SK-N-SH (cell line): Measurements from ENCODE around the gene CACNA1E. TPM values are rescaled to one million over a fixed set of nuclear protein-coding genes. Genes with fewer than 3 reads are reported as not detected.
"Not testable (repeated sequence)": the region's sequence is repeated elsewhere in the genome, so short reads cannot be mapped to it uniquely, and the experiment has no call there.

ENCODE experiments used
- CTCF ChIA-PET: fragments of 300-600, 350-600 bp; formaldehyde crosslinking; extraction: SDS; loops from one replicate; lab custom pipeline; 2021; lab: Yijun Ruan, JAX
- POLR2A ChIA-PET: fragments of 350-600 bp; sonication (Branson Sonifier 250); formaldehyde crosslinking; extraction: SDS; loops from one replicate; lab custom pipeline; 2020; ENCODE audit warnings: antibody characterized with exemption, inconsistent platforms; lab: Yijun Ruan, JAX
- DNase-seq: peaks from one replicate; pipeline ENCODE4 v3.0.0; 2012
- H2AFZ ChIP-seq: fragments of 200-600 bp; sonication (generic); 2 replicates; pipeline ENCODE4 v1.8.1; 2016; ENCODE audit warnings: antibody characterized with exemption, mild to moderate bottlenecking, low read depth
- H3F3A ChIP-seq: fragments of 200-600 bp; sonication (generic); replicated peaks from 2 replicates; pipeline ENCODE3; 2016; ENCODE audit warnings: antibody characterized with exemption, mild to moderate bottlenecking; ENCODE audit not compliant: insufficient read depth
- H3K27ac ChIP-seq, 2 experiments: fragments of 200-500 bp in 1 of 2; fragments of 200-600 bp in 1 of 2; sonication (Bioruptor generic) in 1 of 2; sonication (generic), shearing (Covaris generic) in 1 of 2; 2 replicates each; pipeline versions ENCODE4 v1.5.1 to v1.6.1; 2014 to 2016; ENCODE audit warnings: low read depth in 2 of 2, inconsistent platforms in 1 of 2, low read length in 1 of 2, mild to moderate bottlenecking in 1 of 2, mixed read lengths in 1 of 2
- H3K27me3 ChIP-seq: fragments of 200-600 bp; sonication (generic), shearing (Covaris generic); 2 replicates; pipeline ENCODE4 v1.6.1; 2016; ENCODE audit warnings: mixed run types; ENCODE audit not compliant: insufficient read depth
- H3K36me3 ChIP-seq, 2 experiments: fragments of 200-500 bp in 1 of 2; fragments of 200-600 bp in 1 of 2; sonication (Bioruptor generic) in 1 of 2; sonication (generic) in 1 of 2; replicated peaks in 1 of 2; 2 replicates each; pipeline versions ENCODE3 to v1.5.1; 2014 to 2016; ENCODE audit warnings: low read length in 1 of 2, mild to moderate bottlenecking in 1 of 2; ENCODE audit not compliant: insufficient read depth in 2 of 2, control insufficient read depth in 1 of 2
- H3K4me1 ChIP-seq, 2 experiments: fragments of 200-500 bp in 1 of 2; fragments of 200-600 bp in 1 of 2; sonication (Bioruptor generic) in 1 of 2; sonication (generic), shearing (Covaris generic) in 1 of 2; 2 replicates each; pipeline versions ENCODE4 v1.5.1 to v1.6.1; 2014 to 2016; ENCODE audit warnings: low read depth in 1 of 2, low read length in 1 of 2, mixed run types in 1 of 2; ENCODE audit not compliant: insufficient read depth in 2 of 2, control insufficient read depth in 1 of 2
- H3K4me2 ChIP-seq: fragments of 200-600 bp; sonication (generic), shearing (Covaris generic); 2 replicates; pipeline ENCODE4 v1.6.1; 2017; ENCODE audit warnings: mixed run types
- H3K4me3 ChIP-seq, 2 experiments: fragments of 200-500 bp in 1 of 2; fragments of 200-600 bp in 1 of 2; sonication (Bioruptor generic) in 1 of 2; sonication (generic), shearing (Covaris generic) in 1 of 2; 2 replicates each; pipeline versions ENCODE4 v1.5.1 to v1.8.1; 2014 to 2016; ENCODE audit warnings: low read depth in 2 of 2, inconsistent platforms in 1 of 2, low read length in 1 of 2, mild to moderate bottlenecking in 1 of 2, mixed read lengths in 1 of 2, moderate library complexity in 1 of 2
- H3K79me2 ChIP-seq: fragments of 200-600 bp; sonication (generic); 2 replicates; pipeline ENCODE4 v1.8.1; 2017; ENCODE audit warnings: mild to moderate bottlenecking; ENCODE audit not compliant: insufficient read depth
- H3K9ac ChIP-seq: fragments of 200-600 bp; sonication (generic); 2 replicates; pipeline ENCODE4 v1.6.1; 2017; ENCODE audit warnings: mixed run types
- H3K9me2 ChIP-seq: fragments of 200-600 bp; sonication (generic); 2 replicates; pipeline ENCODE4 v1.6.1; 2017; ENCODE audit warnings: mixed run types
- H3K9me3 ChIP-seq: fragments of 200-600 bp; sonication (generic); 2 replicates; pipeline ENCODE4 v1.6.1; 2017; ENCODE audit warnings: mixed run types, mild to moderate bottlenecking, moderate library complexity
- H4K20me1 ChIP-seq: fragments of 200-600 bp; sonication (generic); 2 replicates; pipeline ENCODE4 v1.6.1; 2017; ENCODE audit warnings: mild to moderate bottlenecking, mixed run types; ENCODE audit not compliant: insufficient read depth
- CTCF ChIP-seq: fragments of 200-600 bp; sonication (generic); IDR thresholded peaks from 2 replicates; pipeline ENCODE4 v1.6.1; 2017; ENCODE audit warnings: antibody characterized with exemption, mild to moderate bottlenecking, moderate library complexity
- IRF3 ChIP-seq: fragments of 150-350 bp; IDR thresholded peaks from 2 replicates; pipeline ENCODE4 v1.6.1; 2016; ENCODE audit warnings: mild to moderate bottlenecking, low read depth, low read length
- MEF2A ChIP-seq: IDR thresholded peaks from 2 replicates; pipeline ENCODE4 v1.4.0; 2012; ENCODE audit warnings: low read depth, borderline replicate concordance
- RAD21 ChIP-seq: IDR thresholded peaks from 2 replicates; pipeline ENCODE4 v1.6.1; 2012; ENCODE audit warnings: mild to moderate bottlenecking, low read length
- SMC3 ChIP-seq: IDR thresholded peaks from 2 replicates; pipeline ENCODE4 v1.6.1; 2012; ENCODE audit warnings: low read depth, low read length, improper control_type of control experiment
- WGBS: methylation state at CpG from one replicate; pipeline ENCODE4 v1.1.6; 2017; ENCODE audit warnings: low lambda C conversion rate; 5-methylcytosine and 5-hydroxymethylcytosine counted together
- polyA plus RNA-seq, 3 experiments: library from polyadenylated mRNA; depleted of rRNA; stranded (reverse); fragments of >200 nt; gene quantifications; 2 replicates each; pipeline ENCODE4 v1.2.3, GENCODE V29; 2012

The CACNA1E gene
- polyA plus RNA-seq, 1 of the 3 experiments (the other 2 are of a cell fraction): not detected

GRCh38 chr1:181821701-181822100, 338.4 kb downstream of the CACNA1E start:
- no peak overlapping the region for H3K4me3 ChIP-seq
- no peaks in the 10 kb centered on the region for H3K27me3 ChIP-seq
- no peak for DNase-seq
- H2AFZ ChIP-seq: no peak overlapping the region
- CTCF ChIA-PET: no interaction called here
- no peaks in the 10 kb centered on the region for H3K79me2 ChIP-seq
- no peaks in the 10 kb centered on the region for H3K9me2 ChIP-seq
- POLR2A ChIA-PET: no interaction called here
- H3K4me1 ChIP-seq: no peaks in the 10 kb centered on the region
- no peaks in the 10 kb centered on the region for H3F3A ChIP-seq
- H3K36me3 ChIP-seq: no peaks in the 10 kb centered on the region
- H4K20me1 ChIP-seq: no peaks in the 10 kb centered on the region
- no peak overlapping the region for H3K9ac ChIP-seq
- peaks cover 14% of the 10 kb centered on the region for H3K9me3 ChIP-seq
- H3K27ac ChIP-seq: no peak overlapping the region
- TF ChIP-seq SMC3: no peak
- TF ChIP-seq CTCF: no peak
- H3K4me2 ChIP-seq: no peak overlapping the region

GRCh38 chr1:181832173-181832880, 349.0 kb downstream of the CACNA1E start:
- H2AFZ ChIP-seq, H3K9me3 ChIP-seq, H3K4me2 ChIP-seq, DNase-seq, H3K36me3 ChIP-seq, H3K9me2 ChIP-seq, H3K79me2 ChIP-seq, H3K9ac ChIP-seq, H3K4me1 ChIP-seq, H3K27ac ChIP-seq, H4K20me1 ChIP-seq, POLR2A ChIA-PET, H3F3A ChIP-seq, H3K27me3 ChIP-seq, H3K4me3 ChIP-seq: not testable (repeated sequence)
- CTCF ChIA-PET: interaction anchor here (1.4 kb wide), 1 partner anchor 12 kb away, joined by 4 read pairs; no protein-coding TSS in a partner anchor
- WGBS: 39% methylated on average over 10 of the region's 28 CpGs

- H3K27ac ChIP-seq: no peak overlapping the region
- no peaks in the 10 kb centered on the region for H3K27me3 ChIP-seq
- H4K20me1 ChIP-seq: no peaks in the 10 kb centered on the region
- H3K4me2 ChIP-seq: no peak overlapping the region
- 2% methylated on average over 5 of the region's 5 CpGs for WGBS
- H2AFZ ChIP-seq: no peak overlapping the region
- H3F3A ChIP-seq: no peaks in the 10 kb centered on the region
- POLR2A ChIA-PET: no interaction called here
- no peaks in the 10 kb centered on the region for H3K36me3 ChIP-seq
- DNase-seq: no peak
- no peaks in the 10 kb centered on the region; the same call in 1 of the 2 replicates for H3K9me3 ChIP-seq
- CTCF ChIA-PET: no interaction called here
- no peaks in the 10 kb centered on the region for H3K9me2 ChIP-seq
- H3K4me1 ChIP-seq: no peaks in the 10 kb centered on the region
- no peaks in the 10 kb centered on the region for H3K79me2 ChIP-seq
- H3K4me3 ChIP-seq: no peak overlapping the region
- H3K9ac ChIP-seq: no peak overlapping the region
- no peak for TF ChIP-seq MEF2A
- TF ChIP-seq IRF3: no peak
- TF ChIP-seq CTCF: no peak
- no peak for TF ChIP-seq RAD21
Measured at GRCh38 chr1:181846001-181846645, 362.8 kb downstream of the CACNA1E start.
